C4-2B (cell line): ENCODE results near the gene SPG7.

Experiments
- ZFX ChIP-seq: fragments of 450-650 bp; IDR thresholded peaks from 2 replicates; pipeline ENCODE4 v1.6.1; 2017
- TF ChIP-seq, protein P1 (sequence below): fragments of 450-650 bp; conservative IDR thresholded peaks from 2 replicates; pipeline ENCODE4 v1.5.1; 2017; ENCODE audit warnings: mild to moderate bottlenecking

DNA sequence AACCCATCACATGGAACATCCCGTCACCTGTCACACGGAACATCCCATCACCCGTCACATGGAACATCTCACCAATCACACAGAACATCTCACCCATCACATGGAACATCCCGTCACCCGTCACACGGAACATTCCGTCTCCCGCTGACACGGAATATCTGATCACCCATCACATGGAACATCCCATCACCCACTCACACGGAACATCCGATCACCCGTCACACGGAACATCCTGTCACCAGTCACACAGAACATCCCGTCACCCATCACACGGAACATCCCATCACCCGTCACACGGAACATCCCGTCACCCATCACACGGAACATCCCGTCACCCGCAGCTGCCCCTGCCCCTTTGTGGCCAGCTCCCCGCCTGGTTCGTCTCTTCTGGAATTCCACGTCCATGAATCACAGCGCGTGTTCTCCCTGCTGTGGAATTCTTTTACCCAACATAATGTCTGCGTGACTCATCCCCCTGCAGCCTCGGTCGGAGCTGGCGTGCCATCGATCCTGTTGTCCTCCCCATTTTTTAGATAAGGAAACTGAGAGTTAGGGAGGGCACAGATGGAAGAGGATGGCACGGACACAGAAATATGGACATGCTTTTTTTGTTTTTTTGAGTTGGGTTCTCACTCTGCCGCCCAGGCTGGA is 73.0 kb downstream of the SPG7 start:
- TF ChIP-seq, protein P1, sequence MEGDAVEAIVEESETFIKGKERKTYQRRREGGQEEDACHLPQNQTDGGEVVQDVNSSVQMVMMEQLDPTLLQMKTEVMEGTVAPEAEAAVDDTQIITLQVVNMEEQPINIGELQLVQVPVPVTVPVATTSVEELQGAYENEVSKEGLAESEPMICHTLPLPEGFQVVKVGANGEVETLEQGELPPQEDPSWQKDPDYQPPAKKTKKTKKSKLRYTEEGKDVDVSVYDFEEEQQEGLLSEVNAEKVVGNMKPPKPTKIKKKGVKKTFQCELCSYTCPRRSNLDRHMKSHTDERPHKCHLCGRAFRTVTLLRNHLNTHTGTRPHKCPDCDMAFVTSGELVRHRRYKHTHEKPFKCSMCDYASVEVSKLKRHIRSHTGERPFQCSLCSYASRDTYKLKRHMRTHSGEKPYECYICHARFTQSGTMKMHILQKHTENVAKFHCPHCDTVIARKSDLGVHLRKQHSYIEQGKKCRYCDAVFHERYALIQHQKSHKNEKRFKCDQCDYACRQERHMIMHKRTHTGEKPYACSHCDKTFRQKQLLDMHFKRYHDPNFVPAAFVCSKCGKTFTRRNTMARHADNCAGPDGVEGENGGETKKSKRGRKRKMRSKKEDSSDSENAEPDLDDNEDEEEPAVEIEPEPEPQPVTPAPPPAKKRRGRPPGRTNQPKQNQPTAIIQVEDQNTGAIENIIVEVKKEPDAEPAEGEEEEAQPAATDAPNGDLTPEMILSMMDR, result no peak
- TF ChIP-seq ZFX, result no peak
